Measurements from ENCODE around the gene PLB1.

The PLB1 gene

GRCh38 chr2:28552045-28552823 lies 56.4 kb downstream of the PLB1 start:
- intact Hi-C loops (cut with DNase I; ENCODE audit: low total_unique reads): no loop called here
- no peak for DNase-seq
- Histone ChIP-seq H3K27me3 (peaks cover 0 to 3% of the 10 kb centered on the region in 2 donors), H3K4me3 (no peak overlapping the region), H3K27ac (no peak overlapping the region), H3K4me1 (no peaks in the 10 kb centered on the region), H3K9me3 (no peaks in the 10 kb centered on the region), H3K36me3 (no peaks in the 10 kb centered on the region)
- no peak for TF ChIP-seq CTCF (IDR thresholded peaks at IDR 0.05)

- Histone ChIP-seq H3K4me3 (no peak overlapping the region), H3K4me1 (no peaks in the 10 kb centered on the region), H3K9me3 (no peaks in the 10 kb centered on the region), H3K36me3 (no peaks in the 10 kb centered on the region), H3K27ac (no peak overlapping the region), H3K27me3 (no peaks in the 10 kb centered on the region)
- no peak for TF ChIP-seq CTCF (IDR thresholded peaks at IDR 0.05)
- no peak for DNase-seq
- intact Hi-C loops (cut with DNase I; ENCODE audit: low total_unique reads): no loop called here
Observed at GRCh38 chr2:28556303-28556702, 60.4 kb downstream of the PLB1 start.

- no peaks in the 10 kb centered on the region for H3K9me3 ChIP-seq
- no peak overlapping the region for H3K27ac ChIP-seq
- DNase-seq: no peak
- TF ChIP-seq CTCF (IDR thresholded peaks at IDR 0.05): no peak
- intact Hi-C loops (cut with DNase I; ENCODE audit: low total_unique reads): no loop called here
- no peaks in the 10 kb centered on the region for H3K27me3 ChIP-seq
- no peaks in the 10 kb centered on the region for H3K4me1 ChIP-seq
- H3K36me3 ChIP-seq: no peaks in the 10 kb centered on the region
- no peak overlapping the region for H3K4me3 ChIP-seq
Observed at GRCh38 chr2:28557389-28558131, 61.7 kb downstream of the PLB1 start.

GRCh38 chr2:28558158-28558820 lies 62.4 kb downstream of the PLB1 start:
- no peak for DNase-seq
- Histone ChIP-seq H3K27ac (no peak overlapping the region), H3K9me3 (no peaks in the 10 kb centered on the region), H3K4me1 (no peaks in the 10 kb centered on the region), H3K27me3 (no peaks in the 10 kb centered on the region), H3K36me3 (no peaks in the 10 kb centered on the region), H3K4me3 (no peak overlapping the region)
- intact Hi-C loops (cut with DNase I; ENCODE audit: low total_unique reads): no loop called here
- TF ChIP-seq CTCF (IDR thresholded peaks at IDR 0.05): no peak

- intact Hi-C loops (cut with DNase I; ENCODE audit: low total_unique reads): no loop called here
- H3K4me1 ChIP-seq: no peaks in the 10 kb centered on the region
- no peak for DNase-seq
- H3K36me3 ChIP-seq: no peaks in the 10 kb centered on the region
- TF ChIP-seq CTCF (IDR thresholded peaks at IDR 0.05): no peak
- H3K27me3 ChIP-seq: no peaks in the 10 kb centered on the region
- no peak overlapping the region for H3K4me3 ChIP-seq
- H3K9me3 ChIP-seq: no peaks in the 10 kb centered on the region
- no peak overlapping the region for H3K27ac ChIP-seq
Observed at GRCh38 chr2:28558918-28559317, 63.1 kb downstream of the PLB1 start.

Measured in tibial artery (tissue), 4 donors.